B cell (primary cell): ENCODE results near the gene DNASE2. TPM values are rescaled to one million over a fixed set of nuclear protein-coding genes. Genes with fewer than 3 reads are reported as not detected.

ENCODE experiments used
- ATAC-seq: fragments of 200-7000 bp; cut with Tn5 transposase; one replicate; pipeline ENCODE4 v1.10.0; 2021; ENCODE audit warnings: low read depth, mild to moderate bottlenecking, moderate number of reproducible peaks, moderate library complexity
- CTCF ChIA-PET: fragments of 350-600 bp; sonication (Branson Sonifier 250); formaldehyde crosslinking; loops from one replicate; lab custom pipeline; 2021; ENCODE audit warnings: antibody characterized with exemption, inconsistent platforms; lab: Charles Lee
- POLR2A ChIA-PET: fragments of 350-600 bp; sonication (Branson Sonifier 250); formaldehyde crosslinking; loops from one replicate; lab custom pipeline; 2021; ENCODE audit warnings: antibody characterized with exemption; lab: Charles Lee
- DNase-seq: peaks from one replicate; pipeline ENCODE4 v3.0.0; 2013
- H2AFZ ChIP-seq: 2 replicates; pipeline ENCODE4 v1.6.1; 2012; ENCODE audit warnings: mild to moderate bottlenecking, low read depth, low read length; ENCODE audit not compliant: insufficient read depth, poor library complexity, severe bottlenecking
- H3K27ac ChIP-seq, 2 donors: 1 replicate in 1 of 2; 2 replicates in 1 of 2; pipeline ENCODE4 v1.5.1; 2012 to 2013; ENCODE audit warnings: low read length in 2 of 2, mild to moderate bottlenecking in 2 of 2, moderate library complexity in 1 of 2
- H3K27me3 ChIP-seq, 4 experiments: fragments of 200-600 bp in 1 of 4; sonication (generic) in 1 of 4; replicated peaks in 1 of 4; 1 replicate in 2 of 4; 2 replicates in 2 of 4; pipeline versions ENCODE4 v1.6.1 to v1.7.0; 2013 to 2016; ENCODE audit warnings: low read length in 3 of 4, mild to moderate bottlenecking in 2 of 4, mixed read lengths in 1 of 4, moderate library complexity in 1 of 4; ENCODE audit not compliant: insufficient read depth in 4 of 4, control insufficient read depth in 3 of 4; ENCODE audit errors: control extremely low read depth in 1 of 4
- H3K36me3 ChIP-seq, 2 experiments: replicated peaks in 1 of 2; 1 replicate in 1 of 2; 2 replicates in 1 of 2; pipeline versions ENCODE4 v1.6.1 to v1.7.1; 2013; ENCODE audit warnings: low read length in 1 of 2; ENCODE audit not compliant: insufficient read depth in 2 of 2, control insufficient read depth in 1 of 2; ENCODE audit errors: control extremely low read depth in 1 of 2, extremely low read depth in 1 of 2
- H3K4me1 ChIP-seq, 2 donors: fragments of 200-600 bp in 1 of 2; sonication (generic) in 1 of 2; 1 replicate in 1 of 2; 2 replicates in 1 of 2; pipeline versions ENCODE4 v1.5.1 to v1.6.1; 2013 to 2017; ENCODE audit warnings: low read length in 2 of 2; ENCODE audit not compliant: control insufficient read depth in 2 of 2, insufficient read depth in 2 of 2
- H3K4me2 ChIP-seq: replicated peaks from 2 replicates; pipeline ENCODE3; 2012; ENCODE audit warnings: mild to moderate bottlenecking, low read depth, low read length; ENCODE audit not compliant: poor library complexity, severe bottlenecking
- H3K4me3 ChIP-seq, 5 experiments: fragments of 200-600 bp in 1 of 5; sonication (generic) in 1 of 5; 1 replicate in 3 of 5; 2 replicates in 2 of 5; pipeline versions ENCODE4 v1.5.1 to v1.7.0; 2011 to 2016; ENCODE audit warnings: low read length in 4 of 5, mild to moderate bottlenecking in 4 of 5, low read depth in 2 of 5, control low read depth in 1 of 5, moderate library complexity in 1 of 5; ENCODE audit not compliant: insufficient read depth in 1 of 5; ENCODE audit errors: control extremely low read depth in 1 of 5, extremely low read depth in 1 of 5
- H3K79me2 ChIP-seq: fragments of 200-600 bp; sonication (generic); one replicate; pipeline ENCODE4 v1.6.0; 2016; ENCODE audit warnings: low read length; ENCODE audit not compliant: control insufficient read depth, insufficient read depth
- H3K9ac ChIP-seq: fragments of 200-600 bp; sonication (generic); 2 replicates; pipeline ENCODE4 v1.6.1; 2017; ENCODE audit warnings: mild to moderate bottlenecking, low read length, moderate library complexity
- H3K9me3 ChIP-seq, 3 donors: one replicate each; pipeline versions ENCODE4 v1.6.1 to v1.7.1; 2013; ENCODE audit warnings: low read length in 2 of 3; ENCODE audit not compliant: control insufficient read depth in 2 of 3, insufficient read depth in 1 of 3; ENCODE audit errors: control extremely low read depth in 1 of 3
- H4K20me1 ChIP-seq: 2 replicates; pipeline ENCODE4 v1.6.0; 2012; ENCODE audit warnings: mild to moderate bottlenecking, low read length; ENCODE audit not compliant: insufficient read depth, control insufficient read depth, poor library complexity, severe bottlenecking
- H3K27ac Mint-ChIP-seq: one replicate; pipeline ENCODE4 v1.8.0; 2021; ENCODE audit warnings: mixed read lengths
- H3K27me3 Mint-ChIP-seq: one replicate; pipeline ENCODE4 v1.8.0; 2021; ENCODE audit warnings: mixed read lengths
- H3K4me1 Mint-ChIP-seq: one replicate; pipeline ENCODE4 v1.8.0; 2021; ENCODE audit warnings: mixed read lengths
- H3K4me3 Mint-ChIP-seq: one replicate; pipeline ENCODE4 v1.8.0; 2021; ENCODE audit warnings: mixed read lengths
- H3K9me3 Mint-ChIP-seq: one replicate; pipeline ENCODE4 v1.8.0; 2022; ENCODE audit warnings: mixed read lengths; ENCODE audit not compliant: insufficient read depth
- EZH2 ChIP-seq: IDR thresholded peaks from 2 replicates; pipeline ENCODE4 v1.6.1; 2012; ENCODE audit warnings: borderline replicate concordance, low read depth, mild to moderate bottlenecking, moderate library complexity, low read length; ENCODE audit not compliant: insufficient read depth, poor library complexity, severe bottlenecking
- WGBS: methylation state at CpG from one replicate; pipeline ENCODE4 v1.1.5; 2013; ENCODE audit warnings: missing lambda C conversion rate; ENCODE audit not compliant: insufficient coverage; 5-methylcytosine and 5-hydroxymethylcytosine counted together
- intact Hi-C: fragments of 100-400 bp; cut with micrococcal nuclease; formaldehyde crosslinking; loops from one replicate; pipeline ENCODE4 v1.10.0; 2022
- polyA plus RNA-seq: library from polyadenylated mRNA; depleted of rRNA; stranded (reverse); fragments of >200 nt; gene quantifications from 2 replicates; pipeline ENCODE4 v1.2.3, GENCODE V29; 2012
- total RNA-seq, 2 donors: library from RNA; stranded (reverse); fragments of 120-200 nt in 1 of 2; gene quantifications; 1 replicate in 1 of 2; 2 replicates in 1 of 2; pipeline versions ENCODE4 v1.2.3 to v1.2.4, GENCODE V29; 2013 to 2022
- TF ChIP-seq, protein P1 (sequence below): fragments of 200-600 bp; IDR thresholded peaks from one replicate; pipeline ENCODE4 v1.8.0; 2022; ENCODE audit warnings: antibody characterized with exemption, mild to moderate bottlenecking

Gene DNASE2
- total and polyA plus RNA-seq, 2 donors (not counting 1 experiment from before 2014, with no cell fraction given): 24.9 to 26.6 TPM

DNA sequence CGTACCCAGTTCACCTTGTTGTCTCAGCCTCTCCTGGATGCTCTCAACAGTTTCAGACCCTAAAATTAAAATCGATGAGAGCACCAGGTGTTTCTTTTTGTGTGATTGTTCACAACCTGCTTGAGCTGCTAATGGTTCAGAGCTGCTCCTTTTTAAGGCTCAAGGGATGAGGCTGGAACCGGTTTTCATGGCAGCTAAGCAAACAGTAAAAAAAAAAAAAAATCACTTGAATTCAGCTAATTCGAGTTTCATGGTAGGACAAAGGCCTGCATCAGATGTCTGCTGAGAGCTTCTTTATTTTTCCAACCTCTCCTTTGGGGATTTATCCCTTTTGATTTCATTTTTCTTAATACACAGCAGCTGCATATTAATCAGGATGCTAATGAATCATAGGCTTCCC, 31.3 kb upstream of the DNASE2 start:
- no peak overlapping the region for H3K27ac Mint-ChIP-seq
- WGBS: 84% methylated on average over 3 of the region's 4 CpGs
- POLR2A ChIA-PET: no interaction called here

DNA sequence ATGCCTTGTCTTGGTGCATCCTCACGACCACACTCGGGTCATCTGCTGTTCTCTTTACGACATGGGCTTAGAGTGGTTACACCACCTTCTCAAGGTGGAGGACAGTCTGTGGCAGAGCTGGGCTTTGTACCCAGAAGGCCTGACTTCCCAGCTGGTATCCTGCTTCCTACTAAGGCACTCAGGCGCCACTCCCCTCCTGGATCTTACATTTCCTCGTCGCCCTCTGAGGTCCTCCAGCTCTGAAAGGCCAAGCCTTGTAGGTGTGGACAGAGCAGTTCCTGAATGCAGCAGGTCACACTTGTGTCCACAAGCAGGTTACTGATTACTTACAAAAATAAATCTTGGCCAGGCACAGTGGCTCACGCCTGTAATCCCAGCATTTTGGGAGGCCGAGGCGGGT, 25.9 kb upstream of the DNASE2 start:
- DNase-seq (no peak), ATAC-seq (no peak)
- Histone ChIP-seq H3K9me3 (no peaks in the 10 kb centered on the region), H3K4me1 (no peaks in the 10 kb centered on the region), H3K4me2 (no peak overlapping the region), H3K4me3 (no peak overlapping the region), H3K27me3 (no peaks in the 10 kb centered on the region), H3K79me2 (no peaks in the 10 kb centered on the region), H4K20me1 (no peaks in the 10 kb centered on the region), H3K9ac (no peak overlapping the region), H2AFZ (no peak overlapping the region), H3K36me3 (no peaks in the 10 kb centered on the region), H3K27ac (no peak overlapping the region)
- no peaks in the 10 kb centered on the region for H3K9me3 Mint-ChIP-seq
- TF ChIP-seq, protein P1, sequence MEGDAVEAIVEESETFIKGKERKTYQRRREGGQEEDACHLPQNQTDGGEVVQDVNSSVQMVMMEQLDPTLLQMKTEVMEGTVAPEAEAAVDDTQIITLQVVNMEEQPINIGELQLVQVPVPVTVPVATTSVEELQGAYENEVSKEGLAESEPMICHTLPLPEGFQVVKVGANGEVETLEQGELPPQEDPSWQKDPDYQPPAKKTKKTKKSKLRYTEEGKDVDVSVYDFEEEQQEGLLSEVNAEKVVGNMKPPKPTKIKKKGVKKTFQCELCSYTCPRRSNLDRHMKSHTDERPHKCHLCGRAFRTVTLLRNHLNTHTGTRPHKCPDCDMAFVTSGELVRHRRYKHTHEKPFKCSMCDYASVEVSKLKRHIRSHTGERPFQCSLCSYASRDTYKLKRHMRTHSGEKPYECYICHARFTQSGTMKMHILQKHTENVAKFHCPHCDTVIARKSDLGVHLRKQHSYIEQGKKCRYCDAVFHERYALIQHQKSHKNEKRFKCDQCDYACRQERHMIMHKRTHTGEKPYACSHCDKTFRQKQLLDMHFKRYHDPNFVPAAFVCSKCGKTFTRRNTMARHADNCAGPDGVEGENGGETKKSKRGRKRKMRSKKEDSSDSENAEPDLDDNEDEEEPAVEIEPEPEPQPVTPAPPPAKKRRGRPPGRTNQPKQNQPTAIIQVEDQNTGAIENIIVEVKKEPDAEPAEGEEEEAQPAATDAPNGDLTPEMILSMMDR: no peak
- no peak for TF ChIP-seq EZH2
- ChIA-PET POLR2A (interaction anchor here (0.6 kb wide), 1 partner anchor 49 kb away, joined by 5 read pairs; no protein-coding TSS in a partner anchor), CTCF (interaction anchor here (0.6 to 0.9 kb wide), 2 partner anchors 55 to 147 kb away, joined by 3 to 4 read pairs; no protein-coding TSS in a partner anchor)
- H3K4me1 Mint-ChIP-seq: no peaks in the 10 kb centered on the region
- H3K27ac Mint-ChIP-seq: no peak overlapping the region
- H3K27me3 Mint-ChIP-seq: no peaks in the 10 kb centered on the region
- no peak overlapping the region for H3K4me3 Mint-ChIP-seq
- WGBS: 96% methylated on average over 9 of the region's 9 CpGs
- intact Hi-C loops: no loop called here

More for the DNA sequence above, 31.3 kb upstream of the DNASE2 start:
- no peak for TF ChIP-seq EZH2
- TF ChIP-seq, protein P1: no peak
- H3K4me3 ChIP-seq: no peak overlapping the region
- DNase-seq: no peak
- intact Hi-C loops: no loop called here
- H3K4me1 ChIP-seq: peaks cover 9 to 17% of the 10 kb centered on the region in 2 donors
- H3K27ac ChIP-seq: no peak overlapping the region
- Mint-ChIP-seq H3K27me3 (no peaks in the 10 kb centered on the region), H3K4me3 (no peak overlapping the region), H3K9me3 (no peaks in the 10 kb centered on the region), H3K4me1 (peaks cover 14% of the 10 kb centered on the region)
- ATAC-seq: no peak
- H3K36me3 ChIP-seq: no peaks in the 10 kb centered on the region
- H3K79me2 ChIP-seq: no peaks in the 10 kb centered on the region
- no peak overlapping the region for H3K9ac ChIP-seq
- CTCF ChIA-PET: interaction anchor here (0.7 to 1.3 kb wide), 2 partner anchors 65 to 177 kb away, joined by 3 to 5 read pairs; no protein-coding TSS in a partner anchor
- no peaks in the 10 kb centered on the region for H3K27me3 ChIP-seq
- no peak overlapping the region for H3K4me2 ChIP-seq
- H4K20me1 ChIP-seq: no peaks in the 10 kb centered on the region
- no peaks in the 10 kb centered on the region for H3K9me3 ChIP-seq
- H2AFZ ChIP-seq: no peak overlapping the region
